GM12864 (cell line): ENCODE measurements around the gene RHOBTB1.

Experiments used
- DNase-seq: peaks from one replicate; pipeline ENCODE4 v3.0.0-alpha.2; 2011; ENCODE audit warnings: low read depth
- H3K4me3 ChIP-seq: 2 replicates; pipeline ENCODE4 v1.5.1; 2011; ENCODE audit warnings: mild to moderate bottlenecking, low read depth, low read length, control low read depth
- TF ChIP-seq, protein P1 (sequence below): IDR thresholded peaks from 2 replicates; pipeline ENCODE4 v1.5.1; 2011; ENCODE audit warnings: low read depth, mild to moderate bottlenecking, moderate library complexity, low read length, control low read depth, inconsistent platforms; ENCODE audit errors: missing control alignments

Gene RHOBTB1

GRCh38 chr10:60856405-60856804 lies 87.6 kb downstream of the RHOBTB1 start:
- TF ChIP-seq, protein P1, sequence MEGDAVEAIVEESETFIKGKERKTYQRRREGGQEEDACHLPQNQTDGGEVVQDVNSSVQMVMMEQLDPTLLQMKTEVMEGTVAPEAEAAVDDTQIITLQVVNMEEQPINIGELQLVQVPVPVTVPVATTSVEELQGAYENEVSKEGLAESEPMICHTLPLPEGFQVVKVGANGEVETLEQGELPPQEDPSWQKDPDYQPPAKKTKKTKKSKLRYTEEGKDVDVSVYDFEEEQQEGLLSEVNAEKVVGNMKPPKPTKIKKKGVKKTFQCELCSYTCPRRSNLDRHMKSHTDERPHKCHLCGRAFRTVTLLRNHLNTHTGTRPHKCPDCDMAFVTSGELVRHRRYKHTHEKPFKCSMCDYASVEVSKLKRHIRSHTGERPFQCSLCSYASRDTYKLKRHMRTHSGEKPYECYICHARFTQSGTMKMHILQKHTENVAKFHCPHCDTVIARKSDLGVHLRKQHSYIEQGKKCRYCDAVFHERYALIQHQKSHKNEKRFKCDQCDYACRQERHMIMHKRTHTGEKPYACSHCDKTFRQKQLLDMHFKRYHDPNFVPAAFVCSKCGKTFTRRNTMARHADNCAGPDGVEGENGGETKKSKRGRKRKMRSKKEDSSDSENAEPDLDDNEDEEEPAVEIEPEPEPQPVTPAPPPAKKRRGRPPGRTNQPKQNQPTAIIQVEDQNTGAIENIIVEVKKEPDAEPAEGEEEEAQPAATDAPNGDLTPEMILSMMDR: no peak
- DNase-seq: no peak
- no peak overlapping the region for H3K4me3 ChIP-seq

DNA sequence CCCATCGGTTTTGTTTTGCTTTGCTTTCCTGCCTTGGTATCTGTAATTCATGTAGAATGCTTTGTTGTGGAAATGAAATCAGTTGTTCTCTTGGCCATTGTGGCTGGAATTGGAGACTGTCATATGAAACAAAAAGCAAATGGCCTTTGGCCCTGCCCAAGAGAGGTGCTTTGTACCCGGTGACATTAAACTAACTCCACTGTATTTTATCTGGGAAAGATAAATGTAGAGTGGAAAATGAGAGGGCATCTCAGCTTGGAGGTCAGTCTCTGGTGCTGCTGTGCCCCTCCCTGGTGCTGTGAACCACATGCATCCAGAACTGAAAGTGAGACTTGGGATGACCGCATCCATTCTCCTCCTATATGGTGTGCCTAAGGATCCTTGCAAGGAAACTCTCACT lies 90.3 kb downstream of the RHOBTB1 start:
- TF ChIP-seq, protein P1: no peak
- H3K4me3 ChIP-seq: no peak overlapping the region
- no peak for DNase-seq

DNA sequence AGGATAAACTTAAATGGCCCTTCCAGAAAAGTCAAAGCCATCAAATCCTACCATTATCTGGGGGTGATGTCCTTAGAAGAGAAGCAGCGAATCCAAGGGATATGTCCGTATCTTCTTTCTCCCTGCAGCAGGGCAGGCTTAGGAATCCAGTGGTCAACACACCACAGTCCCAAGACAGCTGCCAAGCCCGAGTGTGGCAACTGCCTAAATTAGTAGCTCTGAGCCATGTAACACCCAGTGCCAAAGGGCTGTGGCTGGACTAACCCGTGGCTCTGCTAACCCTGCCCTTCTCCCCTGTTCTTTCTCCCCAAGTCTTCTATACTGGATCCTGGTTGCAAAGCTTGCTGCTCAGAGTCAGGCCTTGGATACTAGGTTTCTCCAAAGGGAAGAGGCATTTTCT lies 90.9 kb downstream of the RHOBTB1 start:
- TF ChIP-seq, protein P1: no peak
- DNase-seq: no peak
- no peak overlapping the region for H3K4me3 ChIP-seq

- DNase-seq: no peak
- no peak overlapping the region for H3K4me3 ChIP-seq
- TF ChIP-seq, protein P1: no peak
Observed at GRCh38 chr10:60849740-60850139, 94.2 kb downstream of the RHOBTB1 start.

DNA sequence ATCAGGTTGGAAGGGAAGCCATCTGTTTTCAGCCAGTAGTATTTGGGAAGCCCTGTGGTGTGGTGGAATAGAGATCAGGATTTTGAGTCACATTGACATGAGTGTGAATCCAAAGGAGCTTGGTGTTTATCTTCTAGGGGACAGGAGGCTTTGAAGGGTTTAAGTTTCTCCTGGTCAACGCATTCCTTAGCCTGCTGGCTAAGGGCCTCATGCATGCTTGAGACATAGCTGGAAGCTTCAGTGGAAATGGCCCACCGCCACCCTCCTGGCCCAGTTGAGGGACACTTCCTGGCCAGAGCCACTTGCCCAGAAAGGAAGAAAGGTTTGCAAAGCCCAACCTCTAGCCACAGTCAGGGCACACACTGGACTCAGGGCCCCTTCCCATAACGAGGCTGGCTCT lies 94.8 kb downstream of the RHOBTB1 start:
- TF ChIP-seq, protein P1: no peak
- H3K4me3 ChIP-seq: no peak overlapping the region
- no peak for DNase-seq

DNA sequence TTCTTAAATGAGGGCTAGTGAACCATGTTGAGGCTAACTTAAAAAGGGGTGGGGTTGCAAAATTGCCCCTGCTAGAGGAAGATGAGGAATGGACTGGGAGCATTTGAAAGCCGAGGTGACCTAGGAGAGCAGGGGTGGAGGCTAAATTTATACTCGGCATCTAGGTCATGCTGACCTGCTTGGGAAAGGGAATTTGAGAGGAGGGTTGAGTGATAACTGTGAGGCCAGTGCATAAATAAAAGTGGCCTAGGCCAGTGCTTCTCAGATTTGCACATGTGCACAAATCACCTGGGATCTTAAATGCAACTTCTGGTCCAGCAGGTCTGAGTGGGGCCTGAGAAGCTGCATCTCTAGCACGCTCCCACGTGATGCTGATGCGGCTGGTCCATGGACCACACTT lies 95.3 kb downstream of the RHOBTB1 start:
- no peak overlapping the region for H3K4me3 ChIP-seq
- TF ChIP-seq, protein P1: no peak
- no peak for DNase-seq

- DNase-seq: no peak
- TF ChIP-seq, protein P1: no peak
- no peak overlapping the region for H3K4me3 ChIP-seq
Observed at GRCh38 chr10:60848126-60848525, 95.9 kb downstream of the RHOBTB1 start.
